ENCODE results near the gene MATR3. TPM values are rescaled to one million over a fixed set of nuclear protein-coding genes. Genes with fewer than 3 reads are reported as not detected.

Gene MATR3
- total and polyA plus RNA-seq, 10 of the 15 experiments (the other 5 are each of a cell fraction or from before 2014, with no cell fraction given) = 134 to 401 (median 221) TPM

- Histone ChIP-seq H3K9ac (ENCODE audit: control insufficient read depth, insufficient read depth, low read length) (peak overlapping the region; percentile 95), H4K20me1 (ENCODE audit: control insufficient read depth, insufficient read depth) (no peaks in the 10 kb centered on the region; the same call in 1 of the 2 replicates), H3K9me3 (replicated peaks; ENCODE audit: control insufficient read depth, insufficient read depth, low read length) (no peaks in the 10 kb centered on the region), H3K4me2 (ENCODE audit: control insufficient read depth, insufficient read depth) (peak overlapping the region; percentile 98), H3K79me2 (ENCODE audit: control insufficient read depth, insufficient read depth, low read length) (peaks cover 47% of the 10 kb centered on the region), H3K36me3 (ENCODE audit: control insufficient read depth in 2 of 2, insufficient read depth in 2 of 2, low read length in 1 of 2) (peaks cover 2 to 8% of the 10 kb centered on the region in 2 experiments; a peak in 3 of 4 replicates), H3K4me1 (ENCODE audit: control insufficient read depth, insufficient read depth, low read length) (peaks cover 39% of the 10 kb centered on the region), H3K27me3 (replicated peaks in 1 of 2; ENCODE audit: control insufficient read depth in 2 of 2, insufficient read depth in 2 of 2, low read length in 1 of 2) (no peaks in the 10 kb centered on the region), H2AFZ (ENCODE audit: control insufficient read depth, low read depth, low read length) (peak overlapping the region; percentile 86), H3K4me3 (peak overlapping the region; percentile 82), H3K27ac (ENCODE audit: control insufficient read depth, insufficient read depth) (peak overlapping the region; percentile 90)
- DNase-seq (ENCODE audit: low read depth, low spot score) (no peak), ATAC-seq (peak; percentile 44), FAIRE-seq (no peak)
- RAD21 ChIA-PET (ENCODE audit: unreplicated experiment) = interaction anchor here (0.7 to 2.8 kb wide), 8 partner anchors 21 to 449 kb away, joined by 3 to 16 read pairs (median 4); partner anchors contain the start of genes MZB1 and PAIP2
- in situ Hi-C loops (cut with MboI) (loop anchor here (25.0 kb wide), 1 partner anchor 636 kb away; no protein-coding TSS in a partner anchor), intact Hi-C loops (cut with micrococcal nuclease; ENCODE audit: unreplicated experiment) (loop anchor here (5.0 kb wide), 1 partner anchor 119 kb away; no protein-coding TSS in a partner anchor)
- POLR2A ChIA-PET = interaction anchor here (0.5 to 3.3 kb wide), 16 partner anchors 13 to 729 kb away, joined by 3 to 21 read pairs (median 4); partner anchors contain the start of genes HSPA9, MATR3, PAIP2 and SPATA24
- CTCF ChIA-PET = interaction anchor here (0.8 to 3.9 kb wide), 7 partner anchors 12 to 448 kb away, joined by 3 to 32 read pairs (median 5); partner anchors contain the start of genes PAIP2 and SPATA24
- 0% methylated on average over 3 of the region's 3 CpGs for WGBS (ENCODE audit: insufficient coverage, insufficient replicate concordance, low lambda C conversion rate, missing lambda C conversion rate)
- SMC1A ChIA-PET (ENCODE audit: uncharacterized antibody, unreplicated experiment) = interaction anchor here (0.8 to 9.9 kb wide), 11 partner anchors 17 to 698 kb away, joined by 3 to 136 read pairs (median 5); partner anchors contain the start of genes HSPA9, MATR3 and MZB1
- no TSS peak for BruUV-seq (replicated peaks)
- TF ChIP-seq TCF12 (IDR thresholded peaks at IDR 0.05; ENCODE audit: low read depth, low read length) (no peak), NR2F1 (conservative IDR thresholded peaks at IDR 0.05) (no peak), RB1 (IDR thresholded peaks at IDR 0.05; ENCODE audit: borderline replicate concordance) (no peak), POU2F2 (IDR thresholded peaks at IDR 0.05; ENCODE audit: borderline replicate concordance, low read depth, low read length) (no peak), ELK1 (IDR thresholded peaks at IDR 0.05; ENCODE audit: low read depth, low read length) (no peak), GABPA (IDR thresholded peaks at IDR 0.05; ENCODE audit: low read depth) (no peak), CHD1 (IDR thresholded peaks at IDR 0.05; ENCODE audit: low read depth, low read length) (no peak), EP300 (IDR thresholded peaks at IDR 0.05; ENCODE audit: borderline replicate concordance in 1 of 2, control insufficient read depth in 1 of 2, low read depth in 2 of 2, low read length in 2 of 2) (no peak)
- TF ChIP-seq, protein P1, sequence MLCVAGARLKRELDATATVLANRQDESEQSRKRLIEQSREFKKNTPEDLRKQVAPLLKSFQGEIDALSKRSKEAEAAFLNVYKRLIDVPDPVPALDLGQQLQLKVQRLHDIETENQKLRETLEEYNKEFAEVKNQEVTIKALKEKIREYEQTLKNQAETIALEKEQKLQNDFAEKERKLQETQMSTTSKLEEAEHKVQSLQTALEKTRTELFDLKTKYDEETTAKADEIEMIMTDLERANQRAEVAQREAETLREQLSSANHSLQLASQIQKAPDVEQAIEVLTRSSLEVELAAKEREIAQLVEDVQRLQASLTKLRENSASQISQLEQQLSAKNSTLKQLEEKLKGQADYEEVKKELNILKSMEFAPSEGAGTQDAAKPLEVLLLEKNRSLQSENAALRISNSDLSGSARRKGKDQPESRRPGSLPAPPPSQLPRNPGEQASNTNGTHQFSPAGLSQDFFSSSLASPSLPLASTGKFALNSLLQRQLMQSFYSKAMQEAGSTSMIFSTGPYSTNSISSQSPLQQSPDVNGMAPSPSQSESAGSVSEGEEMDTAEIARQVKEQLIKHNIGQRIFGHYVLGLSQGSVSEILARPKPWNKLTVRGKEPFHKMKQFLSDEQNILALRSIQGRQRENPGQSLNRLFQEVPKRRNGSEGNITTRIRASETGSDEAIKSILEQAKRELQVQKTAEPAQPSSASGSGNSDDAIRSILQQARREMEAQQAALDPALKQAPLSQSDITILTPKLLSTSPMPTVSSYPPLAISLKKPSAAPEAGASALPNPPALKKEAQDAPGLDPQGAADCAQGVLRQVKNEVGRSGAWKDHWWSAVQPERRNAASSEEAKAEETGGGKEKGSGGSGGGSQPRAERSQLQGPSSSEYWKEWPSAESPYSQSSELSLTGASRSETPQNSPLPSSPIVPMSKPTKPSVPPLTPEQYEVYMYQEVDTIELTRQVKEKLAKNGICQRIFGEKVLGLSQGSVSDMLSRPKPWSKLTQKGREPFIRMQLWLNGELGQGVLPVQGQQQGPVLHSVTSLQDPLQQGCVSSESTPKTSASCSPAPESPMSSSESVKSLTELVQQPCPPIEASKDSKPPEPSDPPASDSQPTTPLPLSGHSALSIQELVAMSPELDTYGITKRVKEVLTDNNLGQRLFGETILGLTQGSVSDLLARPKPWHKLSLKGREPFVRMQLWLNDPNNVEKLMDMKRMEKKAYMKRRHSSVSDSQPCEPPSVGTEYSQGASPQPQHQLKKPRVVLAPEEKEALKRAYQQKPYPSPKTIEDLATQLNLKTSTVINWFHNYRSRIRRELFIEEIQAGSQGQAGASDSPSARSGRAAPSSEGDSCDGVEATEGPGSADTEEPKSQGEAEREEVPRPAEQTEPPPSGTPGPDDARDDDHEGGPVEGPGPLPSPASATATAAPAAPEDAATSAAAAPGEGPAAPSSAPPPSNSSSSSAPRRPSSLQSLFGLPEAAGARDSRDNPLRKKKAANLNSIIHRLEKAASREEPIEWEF (IDR thresholded peaks at IDR 0.05; ENCODE audit: insufficient replicate concordance, low read depth, low read length) = no peak
These were observed 20.3 kb upstream of the MATR3 start for GRCh38 chr5:139273322-139273571.
